ENCODE results near the gene GABRP.

GRCh38 chr5:170769898-170770416 lies 13.6 kb upstream of the GABRP start:
- TF ChIP-seq JUND (IDR thresholded peaks at IDR 0.05) (no peak), POLR2AphosphoS5 (IDR thresholded peaks at IDR 0.05; ENCODE audit: low read depth, low read length) (no peak)
- TF ChIP-seq, protein P1, sequence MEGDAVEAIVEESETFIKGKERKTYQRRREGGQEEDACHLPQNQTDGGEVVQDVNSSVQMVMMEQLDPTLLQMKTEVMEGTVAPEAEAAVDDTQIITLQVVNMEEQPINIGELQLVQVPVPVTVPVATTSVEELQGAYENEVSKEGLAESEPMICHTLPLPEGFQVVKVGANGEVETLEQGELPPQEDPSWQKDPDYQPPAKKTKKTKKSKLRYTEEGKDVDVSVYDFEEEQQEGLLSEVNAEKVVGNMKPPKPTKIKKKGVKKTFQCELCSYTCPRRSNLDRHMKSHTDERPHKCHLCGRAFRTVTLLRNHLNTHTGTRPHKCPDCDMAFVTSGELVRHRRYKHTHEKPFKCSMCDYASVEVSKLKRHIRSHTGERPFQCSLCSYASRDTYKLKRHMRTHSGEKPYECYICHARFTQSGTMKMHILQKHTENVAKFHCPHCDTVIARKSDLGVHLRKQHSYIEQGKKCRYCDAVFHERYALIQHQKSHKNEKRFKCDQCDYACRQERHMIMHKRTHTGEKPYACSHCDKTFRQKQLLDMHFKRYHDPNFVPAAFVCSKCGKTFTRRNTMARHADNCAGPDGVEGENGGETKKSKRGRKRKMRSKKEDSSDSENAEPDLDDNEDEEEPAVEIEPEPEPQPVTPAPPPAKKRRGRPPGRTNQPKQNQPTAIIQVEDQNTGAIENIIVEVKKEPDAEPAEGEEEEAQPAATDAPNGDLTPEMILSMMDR (IDR thresholded peaks at IDR 0.05): no peak

All from SK-N-SH (cell line).